Keratinocyte (primary cell): Measurements from ENCODE around the gene CHST8.

ENCODE experiments used
- CTCF ChIP-seq, 3 experiments: IDR thresholded peaks in 1 of 3; conservative IDR thresholded peaks in 1 of 3; optimal IDR thresholded peaks in 1 of 3; 2 replicates in 2 of 3; 3 replicates in 1 of 3; pipeline versions ENCODE3 to v1.5.1; 2011; ENCODE audit warnings: low read length in 3 of 3, mild to moderate bottlenecking in 3 of 3, moderate library complexity in 2 of 3, control low read depth in 1 of 3, inconsistent platforms in 1 of 3; ENCODE audit not compliant: insufficient read depth in 2 of 3; ENCODE audit errors: extremely low read depth in 1 of 3
- EZH2 ChIP-seq: IDR thresholded peaks from one replicate; pipeline ENCODE4 v1.6.1; 2012; ENCODE audit warnings: inconsistent platforms, mild to moderate bottlenecking, low read length, moderate library complexity

DNA sequence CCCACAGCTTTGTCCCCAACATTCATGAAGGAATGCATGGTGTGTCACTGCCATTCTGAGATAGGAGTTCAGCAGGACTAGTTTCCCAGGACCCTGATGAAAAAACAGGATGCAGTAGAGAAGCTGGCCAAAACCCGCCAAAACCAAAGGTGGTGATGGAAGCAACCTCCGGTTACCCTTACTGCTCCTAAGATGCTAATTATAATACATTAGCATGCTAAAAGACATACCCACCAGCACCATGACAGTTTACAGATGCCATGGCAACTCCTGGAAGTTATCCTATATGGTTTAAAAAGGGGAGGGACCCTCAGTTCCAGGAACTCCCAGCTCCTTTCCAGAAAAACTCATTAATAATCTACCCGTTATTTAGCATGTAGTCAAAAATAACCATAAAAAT, 115.0 kb downstream of the CHST8 start:
- TF ChIP-seq EZH2 (no peak), CTCF (optimal IDR thresholded peaks at IDR 0.05 in 1 of 3, IDR thresholded peaks at IDR 0.05 in 1 of 3, conservative IDR thresholded peaks at IDR 0.05 in 1 of 3; ENCODE audit: extremely low read depth in 1 of 3, insufficient read depth in 2 of 3, low read length in 3 of 3) (no peak)
